Thyroid gland (tissue), 4 donors: ENCODE data around the gene PRKD2.

ENCODE experiments used
- CTCF ChIP-seq, 6 experiments: fragments of 200-600 bp in 3 of 6; fragments of 450-650 bp in 3 of 6; sonication (generic) in 3 of 6; IDR thresholded peaks; one replicate each; pipeline ENCODE4 v1.5.1; 2016 to 2019; ENCODE audit warnings: antibody characterized with exemption in 6 of 6, mild to moderate bottlenecking in 2 of 6, inconsistent platforms in 1 of 6, moderate library complexity in 1 of 6
- POLR2A ChIP-seq, 2 donors: fragments of 450-650 bp; IDR thresholded peaks; one replicate each; pipeline ENCODE4 v1.6.1; 2017; ENCODE audit warnings: antibody characterized with exemption in 2 of 2, mild to moderate bottlenecking in 2 of 2, moderate library complexity in 1 of 2

GRCh38 chr19:46732172-46732938 is 15.4 kb upstream of the PRKD2 start:
- TF ChIP-seq CTCF (IDR thresholded peaks at IDR 0.05): no peak
- TF ChIP-seq POLR2A (IDR thresholded peaks at IDR 0.05): no peak
